G401.6 (cell line): ENCODE data around the gene GPR142.

ENCODE experiments used
- FAIRE-seq: peaks from 2 replicates; lab custom pipeline; 2012; peaks lifted over from hg19 to GRCh38; lab: Jason Lieb, UNC

Gene GPR142, protein sequence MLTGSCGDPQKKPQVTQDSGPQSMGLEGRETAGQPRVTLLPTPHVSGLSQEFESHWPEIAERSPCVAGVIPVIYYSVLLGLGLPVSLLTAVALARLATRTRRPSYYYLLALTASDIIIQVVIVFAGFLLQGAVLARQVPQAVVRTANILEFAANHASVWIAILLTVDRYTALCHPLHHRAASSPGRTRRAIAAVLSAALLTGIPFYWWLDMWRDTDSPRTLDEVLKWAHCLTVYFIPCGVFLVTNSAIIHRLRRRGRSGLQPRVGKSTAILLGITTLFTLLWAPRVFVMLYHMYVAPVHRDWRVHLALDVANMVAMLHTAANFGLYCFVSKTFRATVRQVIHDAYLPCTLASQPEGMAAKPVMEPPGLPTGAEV

DNA sequence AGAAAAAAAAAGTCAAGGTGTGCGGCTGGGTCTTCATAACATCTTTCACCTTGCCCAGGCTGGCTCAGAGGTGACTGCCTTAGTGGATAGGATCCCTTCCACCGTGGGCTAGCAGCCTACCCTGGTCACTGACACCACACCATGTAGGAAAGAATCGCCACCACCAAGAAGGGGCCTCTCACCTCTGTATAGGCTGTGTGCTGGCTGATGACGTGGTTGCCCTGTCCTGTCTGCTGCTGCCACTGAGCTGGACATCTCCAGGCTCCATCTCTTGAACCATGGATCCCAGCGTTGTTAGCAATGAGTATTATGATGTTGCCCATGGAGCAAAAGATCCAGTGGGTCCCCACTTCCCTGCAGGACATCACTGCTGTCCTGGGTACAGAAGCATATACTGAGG, at the start of gene GPR142:
GPR142 (plus strand) TSS at position 301 of the 400 bp plus-strand sequence. CDS start 2,035 bp downstream, outside the sequence.
- FAIRE-seq, result no peak

DNA sequence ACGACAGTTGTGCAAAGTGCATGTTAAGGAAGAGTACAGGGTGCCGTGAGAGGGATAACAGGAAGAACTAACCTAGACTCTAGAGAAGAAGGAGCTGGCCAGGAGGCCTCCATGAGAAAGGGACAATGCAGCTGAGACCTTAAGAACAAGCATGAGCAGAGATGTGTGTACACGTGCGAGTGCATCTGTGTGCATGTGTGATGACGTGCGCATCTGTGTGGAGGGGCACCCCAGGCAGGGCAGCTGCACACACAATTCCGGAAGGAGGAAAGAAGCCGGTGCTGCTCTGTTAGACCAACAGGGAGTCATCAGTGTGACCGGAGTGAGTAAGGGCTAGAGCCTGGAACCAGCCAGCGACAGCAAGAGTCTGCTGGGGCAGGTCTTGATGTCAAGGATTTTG, 48.9 kb upstream of the GPR142 start:
- FAIRE-seq, result no peak

DNA sequence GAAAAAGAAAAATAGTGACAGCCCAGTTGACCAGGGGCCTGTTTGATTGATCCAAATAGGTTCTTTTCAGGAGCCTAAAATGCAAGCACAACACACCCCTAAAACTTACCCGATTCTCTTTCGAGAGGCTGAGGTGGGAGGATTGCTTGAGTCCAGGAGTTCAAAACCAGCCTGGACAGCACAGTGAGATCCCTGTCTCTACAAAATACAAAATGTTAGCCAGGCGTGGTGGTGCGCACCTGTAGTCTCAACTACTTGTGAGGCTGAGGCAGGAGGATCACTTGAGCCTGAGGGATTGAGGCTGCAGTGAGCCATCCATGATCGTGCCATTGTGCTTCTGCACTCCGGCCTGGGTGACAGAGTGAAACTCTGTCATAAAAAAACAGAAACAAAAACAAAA, 42.8 kb upstream of the GPR142 start:
- FAIRE-seq, result no peak

DNA sequence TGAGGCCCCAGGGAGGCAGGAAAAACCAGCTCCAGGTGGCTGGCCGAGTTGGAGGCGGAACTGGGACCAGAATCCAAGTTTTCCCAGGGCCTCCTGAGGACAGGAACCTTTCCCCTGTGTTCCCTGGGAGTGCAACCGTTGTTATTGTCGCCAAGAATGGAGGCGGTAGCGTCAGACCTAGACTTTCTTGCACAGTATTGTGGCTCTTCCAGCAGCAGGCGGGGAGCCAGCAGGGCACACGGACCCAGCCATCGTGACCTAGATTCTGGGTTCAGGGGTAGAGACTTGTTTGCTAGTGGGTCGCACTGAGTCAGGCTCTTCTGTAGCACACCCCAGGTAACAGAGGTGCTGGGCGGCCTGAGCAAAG, 41.9 kb upstream of the GPR142 start:
- FAIRE-seq, result no peak

DNA sequence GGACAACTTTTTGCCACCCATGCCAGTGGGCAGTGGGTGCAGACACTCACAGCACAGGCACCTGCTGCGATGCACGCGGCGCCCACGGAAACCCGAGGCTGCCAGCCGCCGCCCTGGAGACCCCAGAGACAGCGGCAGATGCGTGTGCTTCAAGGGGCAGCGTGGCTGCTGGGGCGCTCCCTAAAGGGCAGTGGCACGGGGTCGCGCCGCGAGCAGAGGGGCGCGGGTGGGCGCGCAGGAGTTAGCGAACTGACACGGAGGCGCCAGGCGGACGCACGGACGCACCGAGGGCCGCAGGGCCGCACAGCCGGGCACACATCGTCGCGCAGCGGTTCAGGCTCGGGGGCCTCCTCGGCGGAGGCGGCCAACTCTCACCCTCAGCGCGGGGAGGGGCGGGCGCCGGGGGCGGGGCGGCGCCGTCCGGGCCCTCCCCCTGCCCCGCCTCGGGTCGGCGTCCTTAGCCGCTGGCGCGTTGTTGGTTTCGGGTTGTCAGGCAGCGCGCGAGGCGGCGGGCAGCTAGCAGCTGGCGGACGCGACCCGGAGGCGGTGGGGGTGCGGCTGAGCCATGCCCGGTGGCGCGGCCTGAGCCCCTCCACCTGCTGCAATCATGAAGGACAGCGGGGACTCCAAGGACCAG, 41.4 kb upstream of the GPR142 start, which contains the start of gene KIF19:
KIF19 (plus strand) TSS at position 484 of the 637 bp plus-strand sequence; CDS start at position 608, 124 bp downstream.
- no peak for FAIRE-seq

DNA sequence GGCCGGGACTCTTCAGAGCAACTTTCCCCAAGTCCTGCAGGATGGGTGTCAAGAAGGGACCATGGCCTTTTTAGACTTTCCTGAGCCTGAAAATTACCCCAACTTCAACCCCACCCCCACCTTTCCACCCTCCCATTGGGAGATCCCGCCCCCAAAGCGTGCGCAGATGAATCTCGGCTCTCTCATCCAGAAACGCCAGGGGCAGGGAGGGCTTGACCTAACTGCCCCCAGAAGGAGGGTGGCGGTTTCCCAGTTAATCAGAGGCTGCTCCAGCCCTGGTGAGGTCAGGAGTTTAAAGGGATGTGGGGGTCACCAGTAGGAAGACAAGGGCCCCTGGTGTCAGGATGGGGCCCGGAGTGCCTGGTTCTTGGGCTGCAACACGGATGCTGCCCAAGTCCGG, 40.8 kb upstream of the GPR142 start:
- FAIRE-seq, result no peak

DNA sequence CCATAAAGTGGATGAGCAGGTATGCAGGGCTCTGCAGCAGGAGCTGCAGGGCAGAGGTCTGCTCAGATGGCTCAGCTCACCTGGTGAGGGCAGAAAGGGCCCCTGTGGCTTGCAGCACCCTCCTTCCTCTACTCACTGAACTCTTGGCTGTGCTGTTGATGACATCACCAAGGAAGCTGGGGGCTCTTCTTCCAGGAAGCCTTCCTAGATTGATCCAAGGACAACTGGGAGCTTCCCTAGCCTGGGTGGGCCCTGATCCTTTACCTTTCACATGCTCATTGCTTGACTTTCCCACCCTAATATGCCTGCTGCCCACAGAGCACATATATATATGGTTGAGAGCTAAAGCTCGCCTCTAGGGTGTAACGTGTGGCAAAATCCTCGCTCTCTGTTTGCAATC, 38.8 kb upstream of the GPR142 start:
- no peak for FAIRE-seq

DNA sequence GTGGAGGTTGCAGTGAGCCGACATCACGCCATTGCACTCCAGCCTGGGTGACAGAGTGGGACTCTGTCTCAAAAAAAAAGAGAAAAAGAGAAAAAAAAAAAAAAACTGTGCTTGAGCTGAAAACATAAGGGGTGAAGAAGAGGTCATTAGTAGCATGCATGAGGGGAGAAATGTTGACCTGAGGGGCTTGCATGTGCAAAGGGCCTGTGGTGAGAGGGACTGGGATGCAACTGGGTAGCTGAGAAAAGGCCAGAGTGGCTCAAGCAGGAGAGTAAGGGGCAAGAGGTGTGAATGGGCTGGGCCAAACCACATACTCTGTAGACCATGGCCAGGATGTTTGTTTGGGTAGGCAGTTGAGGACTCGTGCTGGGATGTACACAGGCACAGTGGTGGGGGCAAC, 37.9 kb upstream of the GPR142 start:
- no peak for FAIRE-seq

DNA sequence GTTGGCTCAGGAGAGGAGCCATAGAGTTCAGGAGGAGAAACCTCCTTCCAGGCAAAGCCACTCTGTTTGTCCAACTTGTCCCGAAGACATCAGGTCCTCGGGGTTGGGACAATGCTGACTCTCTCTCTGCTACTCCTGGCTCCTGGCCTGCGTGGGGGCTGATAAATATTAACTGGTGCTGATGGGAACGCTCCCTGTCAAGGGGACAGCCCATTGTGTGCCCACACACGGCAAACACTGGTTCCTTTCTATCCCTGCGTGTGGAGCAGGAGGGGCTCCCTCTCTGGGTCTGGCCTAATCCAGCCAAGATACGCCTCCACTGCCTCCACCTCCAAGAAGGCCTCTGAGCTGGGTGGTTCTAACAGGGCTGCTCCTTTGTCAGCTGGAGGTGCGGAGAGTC, 36.9 kb upstream of the GPR142 start:
- no peak for FAIRE-seq

DNA sequence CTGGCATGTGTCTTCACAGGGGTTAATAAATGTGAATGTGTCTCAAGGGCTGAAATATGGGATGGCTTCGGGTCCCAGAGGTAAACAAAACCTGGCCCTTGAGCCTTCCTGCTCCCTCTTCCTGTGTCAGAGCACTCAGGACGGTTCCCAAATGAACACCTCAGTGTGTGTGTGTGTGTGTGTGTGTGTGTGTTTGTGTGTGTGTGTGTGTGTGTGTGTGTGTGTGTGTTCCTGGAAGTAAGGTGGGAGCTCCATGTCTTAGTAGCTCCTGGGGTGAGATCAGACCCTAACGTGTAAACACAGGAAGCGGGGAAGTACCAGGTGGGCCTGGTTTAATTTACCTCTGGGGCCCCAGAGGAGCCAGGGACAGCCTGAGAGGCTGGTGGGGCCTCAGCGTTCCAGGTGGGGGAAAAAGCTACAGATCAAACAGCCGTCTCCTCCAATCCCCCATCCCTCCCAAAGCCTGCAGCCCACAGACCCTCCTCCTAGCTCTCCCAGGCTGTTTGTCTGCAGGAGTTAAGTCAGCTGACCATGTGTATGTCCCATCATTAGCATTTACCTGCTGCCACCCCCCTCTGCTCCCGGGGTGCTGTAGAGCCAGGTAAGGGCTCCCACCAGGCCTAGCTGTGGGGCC, 35.2 kb upstream of the GPR142 start:
- no peak for FAIRE-seq

DNA sequence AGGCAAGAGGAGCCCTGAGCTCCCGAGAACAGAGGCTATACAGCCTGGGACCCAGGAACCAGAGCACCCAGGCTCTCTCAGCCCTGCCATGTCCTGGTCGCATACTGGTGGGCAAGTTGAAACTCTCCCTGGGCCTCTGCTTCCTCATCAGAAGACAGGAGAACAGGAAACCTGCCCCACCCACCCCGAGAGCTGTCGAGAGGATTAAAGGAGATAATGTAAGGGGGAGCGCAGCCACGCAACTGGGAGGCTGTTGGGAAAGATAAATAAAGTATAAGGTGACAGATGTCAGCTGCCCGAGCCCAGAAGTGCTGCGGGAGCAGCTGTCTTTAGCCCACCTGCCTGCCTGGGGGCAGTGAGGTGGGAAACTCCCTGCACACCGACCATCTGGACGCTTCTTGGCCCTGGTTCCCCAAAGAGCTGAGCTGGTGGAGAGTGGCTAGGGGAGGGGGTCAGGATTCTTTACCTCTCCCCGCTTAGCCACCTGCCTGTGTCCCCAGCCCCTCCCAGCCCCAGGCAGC, 34.5 kb upstream of the GPR142 start:
- no peak for FAIRE-seq

DNA sequence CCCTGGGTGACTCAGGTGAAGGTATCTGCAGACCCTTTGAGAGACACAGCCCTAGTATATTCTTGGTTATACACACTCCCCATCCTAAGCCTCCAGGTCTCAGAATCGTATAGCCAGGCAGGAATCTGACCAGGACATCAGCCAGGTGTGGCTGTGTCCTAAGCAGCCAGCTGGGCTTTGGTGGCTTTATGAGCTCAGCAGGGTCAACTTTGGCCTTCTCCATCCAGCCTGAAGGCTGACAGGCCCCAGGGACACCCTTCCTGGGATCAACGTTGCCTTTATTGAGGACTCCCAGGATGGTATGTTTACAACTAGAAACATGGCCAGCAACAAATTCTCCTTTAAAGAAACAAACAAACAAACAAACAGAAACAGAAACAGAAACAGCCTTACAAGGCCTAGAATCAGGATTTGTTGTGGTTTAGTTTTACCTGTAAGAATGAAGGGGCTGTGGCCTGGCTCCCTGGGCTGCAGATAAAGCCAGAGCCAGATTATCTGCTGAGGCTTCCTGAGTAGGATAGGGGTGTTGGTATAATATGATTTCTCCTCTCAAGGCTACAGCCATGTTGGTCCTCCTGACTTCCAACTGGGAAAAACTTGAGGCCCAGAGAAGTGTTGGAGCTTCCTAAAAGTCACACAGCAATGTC, 32.8 kb upstream of the GPR142 start:
- FAIRE-seq, result no peak

DNA sequence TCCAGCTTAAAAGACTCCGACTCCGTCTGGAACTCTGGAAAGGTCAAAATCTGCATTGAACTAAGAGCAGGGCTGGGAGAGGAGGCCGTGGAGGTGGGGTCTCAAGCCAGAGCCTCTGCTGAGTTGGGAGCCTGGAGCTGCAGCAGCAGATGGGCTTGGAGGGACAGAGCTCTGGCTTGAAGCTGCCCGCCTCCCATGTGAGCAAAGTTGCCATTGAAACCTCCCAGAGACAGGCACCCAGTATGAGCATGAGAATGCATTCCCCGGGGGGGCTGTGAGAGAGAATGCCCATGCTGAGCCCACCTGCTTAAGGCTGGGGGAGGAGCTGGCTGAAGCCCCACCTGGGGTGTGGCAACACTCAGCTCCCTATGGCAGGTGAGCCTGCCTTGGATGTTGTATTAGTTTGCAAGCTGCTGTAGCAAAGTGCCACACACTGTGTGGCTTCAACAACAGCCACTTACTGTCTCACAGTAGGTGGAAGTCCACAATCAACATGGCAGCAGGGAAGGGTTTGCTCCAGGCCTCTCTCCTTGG, 31.7 kb upstream of the GPR142 start:
- FAIRE-seq, result no peak

DNA sequence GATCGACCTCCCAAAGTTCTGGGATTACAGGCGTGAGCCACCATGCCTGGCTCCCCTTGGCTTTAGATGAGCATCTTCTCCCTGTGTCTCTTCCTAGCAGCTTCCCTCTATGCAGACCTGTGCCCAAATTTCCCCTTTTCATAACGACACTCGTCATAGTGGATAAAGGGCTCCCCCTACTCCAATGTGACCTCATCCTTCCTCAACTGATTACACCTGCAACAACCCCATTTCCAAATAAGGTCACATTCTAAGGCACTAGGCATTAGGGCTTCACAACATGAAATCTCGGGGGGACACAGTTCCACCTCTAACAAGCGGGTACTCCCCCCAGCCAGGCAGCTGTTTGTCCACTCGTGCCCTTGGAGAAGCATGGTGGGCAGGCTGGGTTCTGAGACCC, 31.0 kb upstream of the GPR142 start:
- no peak for FAIRE-seq

DNA sequence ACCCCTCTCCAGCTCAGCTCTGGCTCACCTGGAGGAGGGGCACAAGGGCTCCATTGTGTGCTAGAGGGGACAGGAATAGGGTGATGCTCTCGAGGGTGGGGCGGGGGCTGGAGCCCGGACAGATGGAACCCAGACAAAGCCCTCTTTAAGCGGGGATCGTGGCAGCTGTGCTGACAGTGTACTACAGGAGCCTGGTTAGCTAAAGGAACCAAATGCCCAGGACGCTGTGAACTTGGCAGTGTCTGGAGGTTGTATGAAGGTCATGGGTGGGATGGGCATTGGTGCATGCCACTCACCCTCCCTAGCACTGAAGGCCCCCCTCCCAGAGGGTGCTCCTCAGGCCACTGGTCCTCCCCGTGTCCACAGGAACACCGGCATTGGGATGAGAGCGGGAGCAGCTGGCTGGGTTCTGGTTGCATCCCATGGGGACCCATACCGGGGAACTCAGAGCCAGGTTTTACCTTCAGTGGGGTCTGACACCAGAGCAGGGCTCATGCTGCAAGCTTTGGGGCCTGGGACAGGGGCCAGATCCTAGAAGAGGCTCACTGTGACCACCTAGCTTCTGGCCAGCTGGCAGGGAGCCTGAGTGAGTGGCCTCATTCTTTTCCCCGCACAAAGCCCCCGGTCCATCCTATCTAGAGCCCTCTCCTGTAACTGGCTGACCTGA, 29.3 kb upstream of the GPR142 start:
- FAIRE-seq, result no peak

DNA sequence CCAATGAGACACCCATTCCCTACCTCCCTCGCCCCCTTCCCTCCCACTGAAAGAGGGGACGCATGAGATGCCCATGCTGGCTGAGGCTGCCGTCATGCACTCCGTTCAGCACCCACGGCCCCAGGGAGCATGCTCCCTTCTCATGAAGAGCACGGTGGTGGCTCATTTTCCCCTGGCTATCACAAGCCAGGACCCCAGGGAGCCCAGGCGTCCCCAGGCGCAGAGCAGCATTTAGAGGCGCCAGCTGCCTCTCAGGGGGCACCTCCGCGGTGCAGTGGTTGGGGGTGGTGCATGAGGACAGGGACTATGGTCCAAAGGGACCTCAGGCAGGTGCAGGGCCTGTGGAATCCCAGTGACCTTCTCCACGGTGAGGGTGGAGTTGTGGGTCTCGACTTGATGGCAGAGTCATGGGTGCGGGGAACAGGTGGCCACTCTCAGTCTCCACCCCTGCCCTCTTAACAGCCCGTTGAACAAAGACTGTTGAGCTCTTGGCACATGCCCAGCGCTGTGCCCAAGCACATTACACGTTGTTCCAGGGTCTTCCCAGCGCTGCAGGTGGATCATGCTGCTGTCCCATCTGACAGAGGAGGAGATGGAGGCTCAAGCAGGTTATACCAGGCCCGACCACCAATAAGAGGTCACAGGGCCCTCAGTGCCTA, 27.6 kb upstream of the GPR142 start:
- FAIRE-seq, result no peak

DNA sequence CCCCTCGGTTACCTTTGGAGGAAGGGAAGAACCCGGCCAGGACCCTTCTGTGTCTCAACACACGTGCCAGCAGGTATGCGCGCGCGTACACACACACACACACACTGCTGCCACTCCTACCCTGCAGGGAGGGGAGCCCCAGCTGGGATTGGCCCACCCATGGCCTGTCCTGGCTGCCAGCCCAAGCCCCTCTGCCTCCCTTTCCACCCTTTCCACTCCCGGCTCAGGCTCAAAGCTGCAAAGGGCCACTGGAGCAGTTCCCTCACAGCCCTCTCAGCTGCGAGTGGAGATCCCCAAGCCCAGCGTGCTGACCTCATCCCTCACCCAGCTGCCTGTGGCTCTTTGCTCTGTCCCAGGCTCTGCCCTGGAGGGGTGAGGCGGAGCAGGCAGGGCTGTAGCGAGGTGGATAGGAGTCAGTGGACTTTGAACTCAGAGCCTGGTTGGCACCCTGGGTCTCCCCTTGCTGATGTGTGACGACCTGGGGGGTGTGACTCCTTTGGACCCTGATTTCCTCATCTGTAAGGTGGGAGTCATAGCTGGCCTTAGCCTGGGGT, 26.8 kb upstream of the GPR142 start:
- no peak for FAIRE-seq

DNA sequence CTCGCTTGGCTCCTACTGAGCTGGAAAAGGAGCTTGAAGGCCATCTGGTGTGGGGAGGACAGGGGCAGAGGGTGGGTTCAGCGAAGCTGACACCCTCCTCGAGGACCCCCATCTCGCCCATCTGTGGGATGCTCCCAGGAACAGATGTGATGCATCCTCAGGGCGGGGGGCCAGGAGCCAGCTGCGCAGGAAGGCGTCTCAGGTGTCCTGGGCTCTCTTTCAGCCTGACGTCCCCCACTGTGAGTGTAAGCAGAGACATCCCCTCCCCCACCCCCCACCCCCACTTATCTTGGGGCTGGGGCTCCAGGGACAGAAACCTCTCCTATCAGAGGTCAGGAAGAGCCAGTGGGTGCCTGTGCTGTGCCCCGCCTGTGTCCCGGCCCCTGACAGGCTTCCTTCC, 25.1 kb upstream of the GPR142 start:
- no peak for FAIRE-seq

DNA sequence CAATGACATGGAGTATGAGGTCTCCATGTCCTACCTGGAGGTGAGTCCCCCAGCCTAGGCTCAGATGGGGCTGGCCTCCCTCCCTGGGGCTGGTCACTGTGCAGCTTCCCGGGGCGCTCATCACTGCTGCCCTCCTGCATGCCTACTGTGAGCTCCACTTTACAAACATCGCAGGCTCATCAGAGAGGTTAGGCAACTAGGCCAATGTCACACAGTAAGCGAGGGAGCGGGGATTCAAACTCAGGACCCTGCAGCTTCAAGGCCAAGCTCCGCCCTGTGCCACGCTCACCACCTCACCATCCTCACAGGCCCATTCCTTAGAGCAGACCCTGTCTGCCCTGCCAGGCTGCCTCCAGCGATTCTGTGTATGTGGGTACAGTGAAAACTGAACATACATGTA, 24.2 kb upstream of the GPR142 start:
- no peak for FAIRE-seq

DNA sequence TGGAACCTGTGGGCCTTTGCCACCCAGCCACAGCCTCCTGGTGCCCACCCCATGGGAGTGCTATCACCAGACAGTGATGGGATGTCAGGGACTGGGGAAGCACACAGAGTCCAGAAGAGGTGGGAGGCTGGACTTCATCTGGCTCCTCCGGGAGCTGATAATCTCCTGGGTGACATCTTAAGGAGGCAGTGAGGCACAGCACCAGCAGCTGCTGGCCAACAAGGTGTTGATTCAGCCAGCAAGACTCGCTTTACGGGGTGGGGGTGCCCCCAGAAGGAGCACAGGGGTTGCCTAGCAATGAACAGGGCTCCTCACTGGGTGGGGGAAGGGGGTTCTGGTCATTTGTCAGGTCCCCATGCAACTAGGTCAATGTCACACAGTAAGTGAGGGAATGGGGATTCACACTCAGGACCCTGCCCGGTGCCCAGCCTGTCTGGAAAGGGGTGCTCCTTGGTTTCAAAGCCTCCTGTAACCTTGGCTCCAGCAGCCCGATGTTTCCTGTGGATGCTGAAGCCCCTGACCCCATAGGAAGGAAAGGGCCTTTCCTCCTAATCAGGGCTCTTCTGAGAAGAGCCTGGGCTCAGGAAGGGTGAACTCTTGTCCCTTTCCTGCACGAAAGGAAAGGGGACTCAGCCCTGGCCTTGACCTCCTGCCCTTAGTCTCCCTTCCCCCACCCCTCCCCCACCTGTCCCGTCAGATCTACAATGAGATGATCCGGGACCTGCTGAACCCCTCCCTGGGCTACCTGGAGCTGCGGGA, 23.6 kb upstream of the GPR142 start:
- FAIRE-seq, result no peak
